GM12878 (cell line): Measurements from ENCODE around the gene SMCP. TPM values are rescaled to one million over a fixed set of nuclear protein-coding genes. Genes with fewer than 3 reads are reported as not detected.

ENCODE experiments used
- ATAC-seq: fragments of 200-7000 bp; cut with Tn5 transposase; 3 replicates; pipeline ENCODE4 v1.9.1; 2020; ENCODE audit warnings: mild to moderate bottlenecking, moderate library complexity
- BruUV-seq: library from RNA; stranded (reverse); fragments of 400-500 nt; replicated peaks from 2 replicates; lab custom pipeline; 2021; lab: Mats Ljungman, UMichigan
- CTCF ChIA-PET: fragments of 300-600 bp; sonication (Branson Sonifier 250); formaldehyde crosslinking; extraction: SDS; loops from one replicate; lab custom pipeline; 2021; ENCODE audit warnings: inconsistent platforms; lab: Yijun Ruan, JAX
- POLR2A ChIA-PET: fragments of 350-600 bp; formaldehyde crosslinking; extraction: SDS; loops from one replicate; lab custom pipeline; 2021; ENCODE audit warnings: inconsistent platforms; lab: Charles Lee
- RAD21 ChIA-PET: fragments of 300-600 bp; sonication (Branson Sonifier 250); formaldehyde crosslinking; loops from one replicate; lab custom pipeline; 2023; ENCODE audit warnings: antibody characterized with exemption; ENCODE audit not compliant: unreplicated experiment; lab: Charles Lee
- SMC1A ChIA-PET: fragments of 300-600 bp; sonication (Branson Sonifier 250); formaldehyde crosslinking; loops from one replicate; lab custom pipeline; 2023; ENCODE audit not compliant: unreplicated experiment, uncharacterized antibody; lab: Charles Lee
- DNase-seq: peaks from one replicate; pipeline ENCODE4 v3.0.0-alpha.2; 2011; ENCODE audit warnings: low read depth, low spot score
- FAIRE-seq: peaks from 3 replicates; lab custom pipeline; 2011; peaks lifted over from hg19 to GRCh38; lab: Jason Lieb, UNC
- H2AFZ ChIP-seq: 2 replicates; pipeline ENCODE4 v1.6.0; 2011; ENCODE audit warnings: low read depth, low read length, control low read depth; ENCODE audit not compliant: control insufficient read depth
- H3K27ac ChIP-seq: 2 replicates; pipeline ENCODE4 v1.5.1; 2011; ENCODE audit warnings: control low read depth; ENCODE audit not compliant: control insufficient read depth, insufficient read depth
- H3K27me3 ChIP-seq, 2 experiments: replicated peaks in 1 of 2; 2 replicates each; pipeline versions ENCODE4 v1.6.0 to v1.6.1; 2011; ENCODE audit warnings: low read length in 1 of 2; ENCODE audit not compliant: control insufficient read depth in 2 of 2, insufficient read depth in 2 of 2
- H3K36me3 ChIP-seq, 2 experiments: 2 replicates each; pipeline ENCODE4 v1.5.1; 2011; ENCODE audit warnings: low read length in 1 of 2; ENCODE audit not compliant: control insufficient read depth in 2 of 2, insufficient read depth in 2 of 2
- H3K4me1 ChIP-seq: 2 replicates; pipeline ENCODE4 v1.6.1; 2011; ENCODE audit warnings: mild to moderate bottlenecking, low read length, moderate library complexity, mixed read lengths; ENCODE audit not compliant: control insufficient read depth, insufficient read depth
- H3K4me2 ChIP-seq: 2 replicates; pipeline ENCODE4 v1.6.0; 2011; ENCODE audit warnings: control low read depth; ENCODE audit not compliant: control insufficient read depth, insufficient read depth
- H3K4me3 ChIP-seq: fragments of 200-600 bp; sonication (generic); 2 replicates; pipeline ENCODE4 v1.5.1; 2016
- H3K79me2 ChIP-seq: 2 replicates; pipeline ENCODE4 v1.6.0; 2011; ENCODE audit warnings: low read length; ENCODE audit not compliant: control insufficient read depth, insufficient read depth
- H3K9ac ChIP-seq: 2 replicates; pipeline ENCODE4 v1.8.0; 2011; ENCODE audit warnings: low read length, control low read depth, mixed read lengths; ENCODE audit not compliant: control insufficient read depth, insufficient read depth
- H3K9me3 ChIP-seq: replicated peaks from 3 replicates; pipeline ENCODE4 v1.5.1; 2011; ENCODE audit warnings: mild to moderate bottlenecking, low read length; ENCODE audit not compliant: control insufficient read depth, insufficient read depth
- H4K20me1 ChIP-seq: 2 replicates; pipeline ENCODE4 v1.6.0; 2011; ENCODE audit not compliant: control insufficient read depth, insufficient read depth
- BCL11A ChIP-seq: IDR thresholded peaks from 2 replicates; pipeline ENCODE4 v1.6.1; 2011; ENCODE audit warnings: low read depth, low read length
- CEBPB ChIP-seq, 2 experiments: fragments of 150-350 bp in 1 of 2; IDR thresholded peaks; 2 replicates each; pipeline ENCODE4 v1.6.1; 2012 to 2014; ENCODE audit warnings: low read depth in 2 of 2, low read length in 2 of 2, borderline replicate concordance in 1 of 2, inconsistent platforms in 1 of 2
- CREM ChIP-seq: IDR thresholded peaks from 2 replicates; pipeline ENCODE4 v1.6.1; 2014; ENCODE audit warnings: antibody characterized with exemption, low read depth
- EED ChIP-seq: sonication (generic); IDR thresholded peaks from 2 replicates; pipeline ENCODE4 v1.6.1; 2016; ENCODE audit warnings: antibody characterized with exemption, low read depth
- JUNB ChIP-seq: IDR thresholded peaks from 2 replicates; pipeline ENCODE4 v1.6.1; 2016; ENCODE audit warnings: antibody characterized with exemption, mild to moderate bottlenecking
- POU2F2 ChIP-seq: IDR thresholded peaks from 3 replicates; pipeline ENCODE4 v1.6.1; 2011; ENCODE audit warnings: low read depth, mild to moderate bottlenecking, low read length, borderline replicate concordance
- RUNX3 ChIP-seq: IDR thresholded peaks from 2 replicates; pipeline ENCODE4 v1.6.1; 2012; ENCODE audit warnings: low read length, inconsistent platforms
- SPI1 ChIP-seq: IDR thresholded peaks from 2 replicates; pipeline ENCODE4 v1.6.1; 2011; ENCODE audit warnings: low read depth, mild to moderate bottlenecking, low read length, moderate library complexity, borderline replicate concordance; ENCODE audit not compliant: insufficient read depth
- TCF3 ChIP-seq: IDR thresholded peaks from 2 replicates; pipeline ENCODE4 v1.6.1; 2012; ENCODE audit warnings: low read depth, mild to moderate bottlenecking, low read length, borderline replicate concordance; ENCODE audit not compliant: insufficient read depth
- WRNIP1 ChIP-seq: IDR thresholded peaks from 2 replicates; pipeline ENCODE4 v1.6.1; 2011; ENCODE audit warnings: low read depth, low read length, improper control_type of control experiment, borderline replicate concordance
- in situ Hi-C: fragments of 300-500 bp; cut with MboI; formaldehyde crosslinking; loops from 9 replicates; pipeline ENCODE4 v1.14.3; 2018; ENCODE audit warnings: mixed read lengths
- intact Hi-C: fragments of 100-400 bp; cut with micrococcal nuclease; formaldehyde crosslinking; loops from one replicate; pipeline ENCODE4 v1.14.2; 2022; ENCODE audit not compliant: unreplicated experiment
- polyA plus RNA-seq, 11 experiments: library from polyadenylated mRNA; depleted of rRNA in 4 of 11; unstranded in 6 of 11; stranded (reverse) in 5 of 11; fragments of >200 nt; fragmentation: Nextera tagmentation in 4 of 11; fragmentation: Illumina TruSeq in 1 of 11; extraction: Ambion mirVana in 4 of 11; extraction: Trizol in 1 of 11; gene quantifications; 1 replicate in 1 of 11; 2 replicates in 10 of 11; pipeline versions ENCODE4 v1.2.1 to v1.2.3, GENCODE V29; 2011 to 2016; ENCODE audit warnings: inconsistent platforms in 2 of 11, missing spikeins in 2 of 11, low read depth in 1 of 11
- total RNA-seq, 4 experiments: library from RNA; depleted of rRNA in 3 of 4; stranded (reverse); fragments of >200 nt in 3 of 4; fragmentation: Illumina TruSeq in 1 of 4; extraction: Trizol in 1 of 4; gene quantifications; 2 replicates each; pipeline versions ENCODE4 v1.2.1 to v1.2.3, GENCODE V29; 2013 to 2021
- TF ChIP-seq, protein P1 (sequence below), 3 experiments: IDR thresholded peaks in 2 of 3; conservative IDR thresholded peaks in 1 of 3; 2 replicates each; pipeline ENCODE4 v1.5.1; 2011; ENCODE audit warnings: low read depth in 3 of 3, low read length in 3 of 3, mild to moderate bottlenecking in 3 of 3, control low read depth in 2 of 3, moderate library complexity in 2 of 3, inconsistent platforms in 1 of 3, mixed read lengths in 1 of 3; ENCODE audit not compliant: control insufficient read depth in 2 of 3, insufficient read depth in 1 of 3; ENCODE audit errors: extremely low read depth in 1 of 3

Gene SMCP
- total and polyA plus RNA-seq, 10 of the 15 experiments (the other 5 are each of a cell fraction or from before 2014, with no cell fraction given) = 0.16 to 0.69 (median 0.27) TPM; not detected in 7

DNA sequence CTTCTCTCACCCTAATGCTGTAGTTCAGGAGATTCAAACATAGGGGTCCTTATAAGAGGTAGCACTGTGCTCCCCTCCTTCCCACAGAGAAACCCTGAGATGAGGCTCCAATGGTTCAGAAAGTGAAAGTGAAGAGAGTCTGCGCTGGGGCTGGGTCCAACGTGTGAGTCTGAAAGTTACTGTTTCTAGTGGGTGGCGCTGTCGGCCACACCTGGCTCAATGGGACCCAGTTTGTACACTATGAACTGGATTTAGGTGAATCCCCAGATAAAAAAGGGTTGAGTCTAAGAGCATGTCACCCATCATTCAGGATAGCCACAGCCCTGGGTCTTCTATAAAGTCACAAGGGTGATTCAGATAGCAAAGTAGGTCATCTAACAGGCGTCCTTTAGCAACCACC, 2.8 kb downstream of the SMCP start (continued):
- TF ChIP-seq TCF3 (peak; percentile 59; the same call in 1 of the 2 replicates), CEBPB (IDR thresholded peaks at IDR 0.05; ENCODE audit: borderline replicate concordance in 1 of 2, low read depth in 2 of 2, low read length in 2 of 2) (no peak), RUNX3 (peak; percentile 35; the same call in 1 of the 2 replicates), CREM (0 out of 2 replicates have a peak, but pooled peaks have one; percentile 12)
- TF ChIP-seq, protein P1, sequence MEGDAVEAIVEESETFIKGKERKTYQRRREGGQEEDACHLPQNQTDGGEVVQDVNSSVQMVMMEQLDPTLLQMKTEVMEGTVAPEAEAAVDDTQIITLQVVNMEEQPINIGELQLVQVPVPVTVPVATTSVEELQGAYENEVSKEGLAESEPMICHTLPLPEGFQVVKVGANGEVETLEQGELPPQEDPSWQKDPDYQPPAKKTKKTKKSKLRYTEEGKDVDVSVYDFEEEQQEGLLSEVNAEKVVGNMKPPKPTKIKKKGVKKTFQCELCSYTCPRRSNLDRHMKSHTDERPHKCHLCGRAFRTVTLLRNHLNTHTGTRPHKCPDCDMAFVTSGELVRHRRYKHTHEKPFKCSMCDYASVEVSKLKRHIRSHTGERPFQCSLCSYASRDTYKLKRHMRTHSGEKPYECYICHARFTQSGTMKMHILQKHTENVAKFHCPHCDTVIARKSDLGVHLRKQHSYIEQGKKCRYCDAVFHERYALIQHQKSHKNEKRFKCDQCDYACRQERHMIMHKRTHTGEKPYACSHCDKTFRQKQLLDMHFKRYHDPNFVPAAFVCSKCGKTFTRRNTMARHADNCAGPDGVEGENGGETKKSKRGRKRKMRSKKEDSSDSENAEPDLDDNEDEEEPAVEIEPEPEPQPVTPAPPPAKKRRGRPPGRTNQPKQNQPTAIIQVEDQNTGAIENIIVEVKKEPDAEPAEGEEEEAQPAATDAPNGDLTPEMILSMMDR (IDR thresholded peaks at IDR 0.05 in 2 of 3, conservative IDR thresholded peaks at IDR 0.05 in 1 of 3; ENCODE audit: control insufficient read depth in 2 of 3, extremely low read depth in 1 of 3, insufficient read depth in 1 of 3, low read depth in 3 of 3, low read length in 3 of 3) = peak; percentile 16 to 36 (median 17); a peak in 2 of 6 replicates

DNA sequence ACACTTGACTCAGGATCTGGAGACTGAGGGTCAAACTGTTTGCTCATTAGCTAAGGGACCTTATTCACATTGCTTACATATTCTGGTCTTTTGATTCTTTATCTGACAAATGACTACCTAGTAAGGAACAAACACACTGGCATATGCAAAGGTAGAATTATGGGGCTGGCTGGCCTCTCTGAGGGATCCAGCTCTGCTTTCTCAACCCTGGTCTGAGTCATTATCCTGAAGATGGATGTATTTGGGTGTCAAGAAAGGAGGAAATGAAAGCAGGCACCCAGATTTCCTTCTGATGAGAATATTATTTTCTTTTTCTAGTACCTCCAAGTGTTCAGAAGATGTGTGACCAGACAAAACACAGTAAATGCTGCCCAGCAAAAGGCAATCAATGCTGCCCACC, 6.0 kb downstream of the SMCP start:
- H3K79me2 ChIP-seq = no peaks in the 10 kb centered on the region
- intact Hi-C loops = no loop called here
- H3K4me2 ChIP-seq = peak overlapping the region; percentile 4; the same call in 1 of the 2 replicates
- peak overlapping the region; percentile 35 for H2AFZ ChIP-seq
- ChIA-PET RAD21 (interaction anchor here (1.0 to 1.8 kb wide), 3 partner anchors 12 to 29 kb away, joined by 3 to 5 read pairs (median 4); partner anchors contain the start of gene IVL), SMC1A (interaction anchor here (0.8 to 1.0 kb wide), 2 partner anchors 24 to 25 kb away, joined by 3 to 4 read pairs; partner anchors contain the start of gene IVL)
- in situ Hi-C loops = no loop called here
- no peak overlapping the region for H3K9ac ChIP-seq
- ATAC-seq = peak; percentile 67
- BruUV-seq = no TSS peak
- FAIRE-seq = no peak
- no peak for DNase-seq
- no peaks in the 10 kb centered on the region for H3K9me3 ChIP-seq
- H3K4me1 ChIP-seq = peaks cover 39% of the 10 kb centered on the region
- no peak overlapping the region for H3K4me3 ChIP-seq
- peak overlapping the region; percentile 39; the same call in 1 of the 2 replicates for H3K27ac ChIP-seq
- no peaks in the 10 kb centered on the region for H3K36me3 ChIP-seq
- TF ChIP-seq EED (peak; percentile 51; the same call in 1 of the 2 replicates), SPI1 (peak; percentile 78), BCL11A (no peak), WRNIP1 (no peak), POU2F2 (no peak; the same call in 2 of the 3 replicates), JUNB (peak; percentile 40; the same call in 1 of the 2 replicates), CREM (peak; percentile 8; the same call in 1 of the 2 replicates)
- TF ChIP-seq, all 136 proteins: peak for 4
- Histone ChIP-seq H3K27me3 (no peaks in the 10 kb centered on the region), H4K20me1 (no peaks in the 10 kb centered on the region)
- ChIA-PET POLR2A (interaction anchor here (0.6 kb wide), 1 partner anchor 613 kb away, joined by 4 read pairs; no protein-coding TSS in a partner anchor), CTCF (interaction anchor here (1.1 to 2.2 kb wide), 3 partner anchors 14 to 40 kb away, joined by 3 to 13 read pairs (median 5); no protein-coding TSS in a partner anchor)
